Mucosa of descending colon (tissue), 3 donors: ENCODE data around the gene CLECL1. TPM values are rescaled to one million over a fixed set of nuclear protein-coding genes. Genes with fewer than 3 reads are reported as not detected.

Experiments
- ATAC-seq: fragments of 200-7000 bp; cut with Tn5 transposase; one replicate; pipeline ENCODE4 v1.9.1; 2020; ENCODE audit warnings: mild to moderate bottlenecking, moderate library complexity
- DNase-seq, 3 donors: peaks; one replicate each; pipeline ENCODE4 v3.0.0-alpha.2; 2020
- H3K36me3 ChIP-seq: fragments of 200-600 bp; one replicate; pipeline ENCODE4 v1.8.0; 2021; ENCODE audit warnings: low read depth, mild to moderate bottlenecking
- H3K4me1 ChIP-seq: fragments of 200-600 bp; one replicate; pipeline ENCODE4 v1.8.0; 2021; ENCODE audit warnings: low read depth, mild to moderate bottlenecking
- H3K4me3 ChIP-seq: fragments of 200-600 bp; one replicate; pipeline ENCODE4 v1.8.0; 2021; ENCODE audit warnings: mild to moderate bottlenecking
- H3K9me3 ChIP-seq: fragments of 200-600 bp; one replicate; pipeline ENCODE4 v1.8.0; 2021; ENCODE audit warnings: mild to moderate bottlenecking
- CTCF ChIP-seq: fragments of 200-600 bp; IDR thresholded peaks from one replicate; pipeline ENCODE4 v1.8.0; 2022; ENCODE audit warnings: antibody characterized with exemption, mild to moderate bottlenecking
- intact Hi-C, 2 donors: fragments of 100-400 bp; cut with DNase I in 1 of 2; cut with micrococcal nuclease in 1 of 2; formaldehyde crosslinking; loops; one replicate each; pipeline versions ENCODE4 v1.11.0 to v1.11.1; 2022; cut with DNase I, micrococcal nuclease
- total RNA-seq, 3 donors: library from RNA; stranded (reverse); fragmentation: NEBNext Ultra II Directional in 2 of 3; extraction: Animal tissue kit (Norgen Biotek cat#: 25700) in 2 of 3; gene quantifications; one replicate each; pipeline versions ENCODE4 v1.2.1 to v1.2.4, GENCODE V29; 2021 to 2023
- donor health status: DM: no; HTN: no; CAD: no; lungs with moderate emphysema.
- donor health status: DM: no; HTN: no; CAD: no.
- donor health status: DM: no; HTN: yes; CAD: no.

CLECL1 gene
- total RNA-seq, 3 donors from 2014 or later: 0.51 to 0.64 TPM; not detected in 1

DNA sequence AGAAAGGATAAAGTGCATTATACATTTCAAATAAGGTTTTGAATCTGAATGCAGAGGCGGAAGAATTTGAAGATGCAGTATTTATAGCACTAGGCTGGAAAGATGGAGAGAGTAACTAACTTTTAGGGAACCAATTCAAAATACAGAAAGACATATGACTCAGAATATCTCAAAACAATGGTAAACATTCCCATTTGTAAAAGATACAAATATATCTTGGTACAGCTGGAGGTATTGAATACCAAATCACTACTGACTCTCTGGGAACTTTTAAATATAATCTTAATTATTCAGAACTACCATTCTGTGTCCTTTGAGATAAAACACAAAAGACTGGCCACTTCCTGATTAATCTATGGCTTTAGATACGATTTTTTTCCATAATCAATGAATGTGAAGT is 22.7 kb upstream of the CLECL1 start:
- Histone ChIP-seq H3K9me3 (no peaks in the 10 kb centered on the region), H3K4me1 (peaks cover 5% of the 10 kb centered on the region), H3K36me3 (no peaks in the 10 kb centered on the region), H3K4me3 (no peak overlapping the region)
- ATAC-seq (no peak), DNase-seq (no peak)
- intact Hi-C loops: loop anchor here in 1 of 2 donors (10.0 kb wide), 1 partner anchor 169 kb away; no protein-coding TSS in a partner anchor
- TF ChIP-seq CTCF: no peak

- ATAC-seq (no peak), DNase-seq (no peak)
- H3K36me3 ChIP-seq: no peaks in the 10 kb centered on the region
- H3K4me1 ChIP-seq: peaks cover 7% of the 10 kb centered on the region
- TF ChIP-seq CTCF: no peak
- intact Hi-C loops: loop anchor here in 1 of 2 donors (10.0 kb wide), 1 partner anchor 170 kb away; no protein-coding TSS in a partner anchor
- H3K9me3 ChIP-seq: no peaks in the 10 kb centered on the region
- no peak overlapping the region for H3K4me3 ChIP-seq
These were observed 22.1 kb upstream of the CLECL1 start for GRCh38 chr12:9755035-9755434.

- intact Hi-C loops: loop anchor here in 1 of 2 donors (10.0 kb wide), 1 partner anchor 170 kb away; no protein-coding TSS in a partner anchor
- Histone ChIP-seq H3K4me1 (peaks cover 7% of the 10 kb centered on the region), H3K4me3 (no peak overlapping the region), H3K9me3 (no peaks in the 10 kb centered on the region), H3K36me3 (no peaks in the 10 kb centered on the region)
- ATAC-seq (no peak), DNase-seq (no peak)
- TF ChIP-seq CTCF: no peak
These were observed 21.4 kb upstream of the CLECL1 start for GRCh38 chr12:9754099-9754927.

DNA sequence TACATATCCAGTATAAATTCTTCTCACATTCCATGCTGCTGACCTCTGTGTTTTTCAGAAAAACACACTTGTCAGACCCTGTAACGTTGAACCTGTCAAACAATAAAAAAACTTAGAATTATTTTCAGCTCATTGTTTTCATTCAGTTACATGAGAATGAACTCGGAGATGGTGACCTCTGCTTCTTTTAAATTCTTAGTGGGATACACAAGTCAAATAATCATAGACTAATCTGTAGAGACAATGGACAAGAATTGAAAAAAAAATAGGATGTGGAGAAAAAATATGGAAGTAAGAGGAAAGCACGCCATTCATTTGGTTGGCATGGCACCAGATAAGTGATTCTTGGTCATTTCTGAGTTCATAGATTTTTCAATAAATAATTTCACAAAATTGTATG is 20.6 kb upstream of the CLECL1 start:
- no peaks in the 10 kb centered on the region for H3K36me3 ChIP-seq
- intact Hi-C loops: loop anchor here in 1 of 2 donors (10.0 kb wide), 1 partner anchor 171 kb away; no protein-coding TSS in a partner anchor
- TF ChIP-seq CTCF: no peak
- H3K4me3 ChIP-seq: no peak overlapping the region
- peaks cover 7% of the 10 kb centered on the region for H3K4me1 ChIP-seq
- no peaks in the 10 kb centered on the region for H3K9me3 ChIP-seq
- ATAC-seq (no peak), DNase-seq (no peak)

GRCh38 chr12:9753073-9753472 is 20.2 kb upstream of the CLECL1 start:
- Histone ChIP-seq H3K36me3 (no peaks in the 10 kb centered on the region), H3K4me3 (no peak overlapping the region), H3K4me1 (peaks cover 7% of the 10 kb centered on the region), H3K9me3 (no peaks in the 10 kb centered on the region)
- DNase-seq: no peak
- no peak for TF ChIP-seq CTCF
- intact Hi-C loops: loop anchor here in 1 of 2 donors (10.0 kb wide), 1 partner anchor 172 kb away; no protein-coding TSS in a partner anchor
- no peak for ATAC-seq
